ENCODE measurements around the gene PHF21A.

DNA sequence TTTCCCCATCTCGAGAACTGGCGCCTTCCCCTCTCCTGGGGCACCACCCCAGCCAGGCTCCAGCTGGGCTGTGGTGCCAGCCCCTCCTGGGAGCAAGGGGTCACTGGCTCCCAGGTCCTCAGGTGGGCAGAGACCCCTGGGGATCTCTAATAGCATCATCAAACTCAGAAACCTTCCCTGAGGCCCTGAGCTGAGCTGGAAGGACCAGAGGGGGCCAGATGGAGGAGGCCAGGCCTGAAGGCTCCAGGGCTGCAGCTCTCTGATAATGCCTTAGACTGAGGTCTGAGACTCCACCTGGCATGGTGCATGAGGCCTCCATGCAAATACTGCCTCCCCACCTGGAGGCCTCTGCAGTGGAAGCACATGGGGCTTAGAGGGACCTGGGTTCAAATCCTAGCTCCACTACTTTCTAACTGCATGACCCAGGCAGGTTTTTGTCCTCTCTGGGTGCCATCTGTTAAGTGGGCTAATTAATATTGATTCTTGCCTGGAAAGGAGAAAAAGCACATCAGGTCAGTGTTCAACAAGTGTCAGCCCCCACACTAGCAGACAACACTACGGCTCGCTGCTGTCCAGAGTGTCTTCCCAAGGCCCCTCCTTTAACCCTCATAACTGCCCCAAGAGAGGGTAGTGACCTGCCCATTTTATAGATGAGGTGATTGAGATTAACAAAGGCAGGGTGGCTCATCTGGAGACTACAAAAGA lies 234.3 kb downstream of the PHF21A start:
- TF ChIP-seq, protein P1, sequence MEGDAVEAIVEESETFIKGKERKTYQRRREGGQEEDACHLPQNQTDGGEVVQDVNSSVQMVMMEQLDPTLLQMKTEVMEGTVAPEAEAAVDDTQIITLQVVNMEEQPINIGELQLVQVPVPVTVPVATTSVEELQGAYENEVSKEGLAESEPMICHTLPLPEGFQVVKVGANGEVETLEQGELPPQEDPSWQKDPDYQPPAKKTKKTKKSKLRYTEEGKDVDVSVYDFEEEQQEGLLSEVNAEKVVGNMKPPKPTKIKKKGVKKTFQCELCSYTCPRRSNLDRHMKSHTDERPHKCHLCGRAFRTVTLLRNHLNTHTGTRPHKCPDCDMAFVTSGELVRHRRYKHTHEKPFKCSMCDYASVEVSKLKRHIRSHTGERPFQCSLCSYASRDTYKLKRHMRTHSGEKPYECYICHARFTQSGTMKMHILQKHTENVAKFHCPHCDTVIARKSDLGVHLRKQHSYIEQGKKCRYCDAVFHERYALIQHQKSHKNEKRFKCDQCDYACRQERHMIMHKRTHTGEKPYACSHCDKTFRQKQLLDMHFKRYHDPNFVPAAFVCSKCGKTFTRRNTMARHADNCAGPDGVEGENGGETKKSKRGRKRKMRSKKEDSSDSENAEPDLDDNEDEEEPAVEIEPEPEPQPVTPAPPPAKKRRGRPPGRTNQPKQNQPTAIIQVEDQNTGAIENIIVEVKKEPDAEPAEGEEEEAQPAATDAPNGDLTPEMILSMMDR (IDR thresholded peaks at IDR 0.05; ENCODE audit: insufficient read depth, low read depth, low read length), result no peak
- TF ChIP-seq EZH2 (IDR thresholded peaks at IDR 0.05; ENCODE audit: insufficient read depth, low read length), result no peak

All from astrocyte (in vitro differentiated cells and primary cell).